ENCODE results near the gene CLCN5. TPM values are rescaled to one million over a fixed set of nuclear protein-coding genes. Genes with fewer than 3 reads are reported as not detected.
A peak's percentile ranks its signal among the peaks of the same experiment; 100 is the strongest.

The CLCN5 gene
- polyA plus RNA-seq, 10 donors: 56.1 to 128 (median 88.5) TPM

DNA sequence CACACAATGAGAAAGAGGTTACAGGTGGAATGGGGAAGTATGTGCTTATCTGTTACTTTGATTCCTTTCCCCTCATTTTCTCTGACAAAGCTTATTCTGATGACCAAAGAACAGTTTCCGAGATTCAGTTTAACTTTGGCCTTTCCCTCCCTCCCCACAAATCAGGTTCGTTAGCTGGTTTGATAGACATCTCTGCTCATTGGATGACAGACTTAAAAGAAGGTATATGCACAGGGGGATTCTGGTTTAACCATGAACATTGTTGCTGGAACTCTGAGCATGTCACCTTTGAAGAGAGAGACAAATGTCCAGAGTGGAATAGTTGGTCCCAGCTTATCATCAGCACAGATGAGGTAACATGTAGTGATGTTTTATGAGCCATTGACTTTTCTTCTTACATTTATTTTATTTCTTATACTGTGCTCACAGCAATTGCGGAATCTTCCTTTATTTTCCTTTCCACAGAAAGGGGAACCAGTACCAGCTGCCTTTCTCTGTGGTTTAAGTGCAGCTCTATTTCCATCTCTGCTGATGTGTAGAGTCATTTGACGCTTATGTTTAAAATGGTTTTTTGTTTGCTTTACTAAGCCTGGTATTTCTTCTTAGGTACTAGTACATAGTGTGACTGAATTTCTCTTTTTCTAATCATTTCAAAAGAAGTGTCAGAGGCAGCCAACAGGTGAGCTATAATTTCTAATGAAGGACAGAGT lies 153.4 kb downstream of the CLCN5 start:
- DNase-seq: no peak

DNA sequence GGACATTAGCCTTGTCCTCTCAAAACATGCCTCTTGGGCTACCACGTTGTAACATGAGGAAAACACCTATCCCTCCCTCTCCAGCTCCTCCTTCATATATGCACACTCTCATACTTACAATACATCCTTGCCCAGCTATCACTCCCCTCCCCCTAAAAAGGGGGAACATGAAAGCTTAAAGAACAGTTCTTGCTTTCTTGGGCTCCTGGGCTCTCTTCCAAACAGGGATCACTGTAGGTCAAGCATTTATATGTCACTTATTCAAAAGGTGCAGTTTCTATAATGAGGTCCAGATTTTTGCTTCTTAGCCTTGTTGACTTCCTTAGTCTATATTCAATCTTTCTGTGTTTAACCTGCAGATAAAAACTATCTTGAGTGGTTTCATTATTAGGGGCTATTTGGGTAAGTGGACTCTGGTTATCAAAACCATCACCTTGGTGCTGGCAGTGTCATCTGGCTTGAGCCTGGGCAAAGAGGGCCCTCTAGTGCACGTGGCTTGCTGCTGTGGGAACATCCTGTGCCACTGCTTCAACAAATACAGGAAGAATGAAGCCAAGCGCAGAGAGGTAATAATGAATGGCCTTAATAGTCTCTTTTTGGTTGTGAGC lies 159.0 kb downstream of the CLCN5 start:
- no peak for DNase-seq

DNA sequence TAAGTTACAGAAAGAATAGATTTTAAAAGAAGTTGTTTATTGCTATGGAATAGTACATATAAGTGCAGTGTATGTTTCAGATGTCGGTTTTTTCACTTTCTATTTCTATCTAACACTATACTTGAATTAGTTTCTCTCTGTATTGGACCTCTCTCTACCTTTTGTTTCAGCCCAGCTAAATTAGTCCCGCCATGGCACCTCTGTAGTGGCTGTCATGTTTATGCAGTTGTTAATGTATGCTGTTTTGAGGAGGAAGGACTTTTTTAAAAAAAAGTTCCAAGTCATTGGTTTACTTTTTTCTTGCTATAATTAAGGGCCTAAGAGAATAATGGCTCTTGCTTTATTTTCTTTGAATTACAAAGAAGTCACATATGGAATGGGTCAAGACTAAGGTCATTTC lies 160.3 kb downstream of the CLCN5 start:
- DNase-seq: no peak

DNA sequence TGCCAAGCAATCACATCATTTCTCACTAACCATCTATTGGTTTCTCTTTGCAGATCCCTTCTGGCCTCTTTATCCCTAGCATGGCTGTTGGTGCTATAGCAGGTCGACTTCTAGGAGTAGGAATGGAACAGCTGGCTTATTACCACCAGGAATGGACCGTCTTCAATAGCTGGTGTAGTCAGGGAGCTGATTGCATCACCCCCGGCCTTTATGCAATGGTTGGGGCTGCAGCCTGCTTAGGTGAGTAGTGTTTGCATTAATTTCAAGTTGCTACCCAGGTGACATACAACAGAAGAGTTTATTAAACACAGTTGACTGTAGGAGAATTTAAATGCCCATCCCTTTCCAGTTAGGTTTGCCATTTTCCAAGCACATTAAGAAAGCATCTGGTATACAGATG lies 166.2 kb downstream of the CLCN5 start:
- DNase-seq: no peak

DNA sequence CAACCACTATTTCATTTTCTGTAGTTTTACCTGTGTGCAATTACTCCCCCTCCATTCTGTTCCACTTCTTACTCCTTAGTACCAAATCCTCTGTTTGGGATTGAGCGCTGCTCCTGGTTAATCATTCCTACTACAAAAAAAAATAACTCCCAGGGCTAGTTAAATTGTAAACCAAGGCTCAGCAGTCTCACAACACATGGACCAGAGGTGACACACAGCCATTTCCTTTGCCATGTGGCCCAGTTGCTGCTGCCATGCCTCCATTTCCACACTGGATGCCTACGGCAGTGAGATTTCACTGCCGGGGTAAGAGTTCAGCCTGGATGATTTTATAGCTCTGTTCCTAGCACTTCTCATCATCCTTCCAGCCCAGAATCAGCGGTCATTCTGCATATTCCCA lies 171.2 kb downstream of the CLCN5 start:
- no peak for DNase-seq

DNA sequence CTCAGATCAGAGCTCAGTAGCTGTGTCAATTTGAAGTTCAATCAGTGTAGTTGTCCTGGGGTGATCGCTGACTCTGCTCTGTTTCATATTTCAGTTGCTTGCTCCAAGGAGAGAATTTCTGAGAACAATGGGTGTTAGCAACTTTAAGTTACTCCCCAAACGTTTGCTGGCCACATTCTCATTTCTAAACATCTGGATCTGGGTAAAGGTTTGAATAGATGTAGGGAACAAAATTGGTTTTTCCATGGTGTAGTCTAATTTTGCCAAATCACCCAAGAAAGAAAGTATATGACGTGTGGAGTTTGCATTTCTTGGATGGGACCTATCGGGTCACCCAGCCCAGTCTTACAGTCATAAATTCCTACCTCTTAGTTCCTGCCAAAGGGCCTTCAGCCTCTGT lies 174.7 kb downstream of the CLCN5 start:
- DNase-seq: peak; percentile 15 to 75 (median 53)

DNA sequence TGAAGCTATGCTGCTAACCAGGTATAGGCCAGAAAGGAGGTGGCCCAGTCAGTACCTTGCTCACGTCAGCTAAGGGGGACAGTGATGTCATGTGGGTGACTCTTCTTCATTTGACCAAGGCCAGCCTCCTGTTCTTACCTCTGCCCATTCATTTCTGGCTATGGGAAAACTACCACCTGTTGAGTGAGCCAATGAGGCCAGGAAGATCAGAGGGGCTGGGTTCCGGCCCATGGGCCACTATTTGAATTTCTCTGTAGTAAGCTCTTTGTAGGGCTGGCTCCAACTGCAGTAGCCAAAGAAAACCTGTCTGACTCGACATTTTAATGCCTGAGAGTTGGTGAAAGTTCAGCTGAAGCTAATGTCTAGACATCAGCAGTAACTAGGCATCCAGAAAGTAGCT lies 175.8 kb downstream of the CLCN5 start:
- DNase-seq: no peak

DNA sequence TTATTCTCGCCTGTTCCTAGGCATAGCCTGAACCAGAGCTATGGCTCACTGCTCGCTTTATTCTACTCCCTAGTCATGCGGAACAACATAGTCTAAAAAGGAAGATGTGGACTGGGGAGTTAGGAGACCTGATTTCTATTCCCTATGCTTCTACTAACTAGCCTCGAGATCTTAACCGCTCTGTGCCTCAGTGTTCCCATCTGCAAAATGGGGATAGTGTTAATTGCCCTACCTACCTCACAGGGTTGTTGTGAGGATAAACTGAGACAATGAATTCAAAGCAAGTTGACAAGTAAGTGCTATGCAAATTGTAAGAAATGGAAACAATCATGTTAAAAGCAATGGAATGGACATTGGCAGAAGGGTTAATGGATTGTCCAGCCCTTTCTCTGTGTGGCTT lies 176.4 kb downstream of the CLCN5 start:
- no peak for DNase-seq

DNA sequence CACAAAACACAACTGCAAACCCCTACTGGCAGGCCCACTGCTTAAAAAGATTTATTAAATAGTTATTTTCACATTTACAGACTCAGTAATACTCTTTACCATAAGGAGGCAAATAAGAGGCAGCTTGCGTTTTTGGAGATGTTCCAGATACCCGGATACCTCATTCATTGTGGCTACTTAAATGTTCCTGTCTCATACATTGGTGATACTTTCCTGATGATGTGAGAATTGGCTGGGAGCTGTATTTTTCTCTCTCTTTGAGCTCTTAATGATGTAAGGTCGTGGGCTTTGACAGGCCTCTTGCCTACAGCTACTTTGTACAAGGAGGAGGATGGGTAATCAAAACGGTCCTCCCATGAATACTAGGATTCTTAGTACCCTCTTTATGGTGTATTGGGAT lies 176.9 kb downstream of the CLCN5 start:
- DNase-seq: no peak

DNA sequence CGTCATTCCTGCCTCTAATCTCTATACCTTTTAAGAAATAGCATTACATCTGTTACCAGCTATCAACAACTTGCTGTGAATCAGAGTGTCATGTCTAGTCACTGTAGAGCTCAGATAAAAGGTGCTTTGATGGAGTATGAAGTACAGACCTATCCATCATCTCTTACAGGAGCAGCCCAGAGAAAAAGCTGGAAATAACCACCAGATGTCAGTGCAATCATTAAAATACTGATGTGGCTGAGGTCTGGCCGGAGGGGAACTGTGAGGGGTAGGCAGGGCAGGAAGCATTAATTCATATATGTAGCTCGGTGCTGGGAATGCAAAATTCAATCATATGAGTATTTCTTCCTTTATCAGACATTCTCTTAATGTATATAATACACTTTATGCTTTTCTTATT lies 177.8 kb downstream of the CLCN5 start:
- peak; percentile 13 to 56 (median 37) for DNase-seq

DNA sequence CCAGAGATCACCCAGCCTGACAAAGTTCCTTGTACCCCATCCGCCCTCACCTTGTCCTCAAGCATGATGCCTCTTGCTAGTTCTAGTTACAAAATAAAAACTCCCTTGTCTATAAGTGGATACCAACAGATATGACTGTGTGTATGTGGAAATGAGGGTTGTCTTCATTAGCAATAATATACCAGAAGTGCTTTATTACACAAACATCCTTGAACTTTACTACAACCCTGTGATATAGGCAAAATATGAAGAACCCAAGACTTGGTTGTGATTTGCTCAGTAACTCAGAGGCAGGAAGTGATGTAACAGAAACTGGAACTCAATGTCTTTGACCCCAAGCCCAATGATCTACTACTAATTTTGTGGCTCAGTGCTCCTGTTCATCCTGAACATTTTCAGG lies 180.8 kb downstream of the CLCN5 start:
- DNase-seq: no peak

DNA sequence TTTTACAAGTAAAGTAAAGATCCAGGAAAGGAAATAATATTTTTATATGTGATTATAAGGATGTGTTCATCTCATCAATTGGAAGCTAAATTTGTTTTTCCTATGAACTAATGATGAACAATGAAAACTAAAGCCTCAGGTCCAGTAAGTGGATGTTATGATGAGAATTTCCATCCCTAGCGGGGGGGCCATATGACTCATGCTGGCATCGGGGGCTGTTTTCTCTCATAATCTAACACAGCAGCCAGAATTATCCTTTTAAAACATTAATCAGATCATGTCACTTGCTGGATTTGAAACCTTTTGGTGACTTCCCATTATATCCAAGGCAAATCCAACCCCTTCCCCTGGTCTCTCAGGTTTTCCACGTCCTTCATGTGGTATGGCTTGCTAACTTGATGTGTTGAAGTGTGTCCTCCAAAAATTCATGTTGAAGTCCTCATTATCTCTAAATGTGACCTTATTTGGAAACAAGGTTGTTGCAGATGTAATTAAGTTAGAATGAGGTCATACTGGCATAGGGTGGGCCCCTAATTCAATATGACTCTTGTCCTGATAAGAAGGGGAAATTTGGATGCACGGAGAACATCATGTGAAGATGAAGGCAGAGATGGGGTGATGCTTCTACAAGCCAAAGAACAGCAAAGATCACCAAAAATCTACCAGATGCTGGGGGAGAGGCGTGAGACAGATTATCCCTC lies 181.6 kb downstream of the CLCN5 start:
- DNase-seq: peak in 1 of 3 donors; percentile 26

DNA sequence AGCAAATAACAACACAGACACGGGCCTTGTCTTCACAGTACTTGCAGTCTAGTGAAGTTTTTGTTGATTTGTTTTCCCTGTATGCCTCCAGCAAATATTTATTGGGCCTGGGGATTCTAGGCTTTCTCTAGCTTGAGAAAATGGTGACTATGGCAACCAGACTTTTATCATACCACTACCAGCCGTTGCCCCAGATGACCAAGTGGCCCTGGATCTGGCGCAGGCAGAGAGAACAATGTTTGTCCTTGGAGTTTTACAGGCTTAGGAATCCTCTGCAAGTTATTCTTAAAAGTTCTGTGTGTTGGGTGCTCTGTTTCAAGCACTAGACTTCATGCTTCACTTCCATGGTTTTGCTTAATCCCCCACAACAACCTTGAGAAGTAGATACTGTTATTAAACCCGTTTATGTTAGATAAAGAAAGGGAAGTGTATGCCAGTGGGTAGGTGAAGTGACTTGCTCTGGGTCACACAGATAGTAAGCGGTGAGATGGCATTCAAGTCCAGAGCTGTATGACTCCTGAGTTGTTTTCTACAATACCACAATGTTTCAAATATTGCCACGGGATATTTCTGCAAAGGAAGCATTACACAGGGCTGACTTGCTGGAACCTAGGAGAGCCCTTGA lies 183.8 kb downstream of the CLCN5 start:
- no peak for DNase-seq

DNA sequence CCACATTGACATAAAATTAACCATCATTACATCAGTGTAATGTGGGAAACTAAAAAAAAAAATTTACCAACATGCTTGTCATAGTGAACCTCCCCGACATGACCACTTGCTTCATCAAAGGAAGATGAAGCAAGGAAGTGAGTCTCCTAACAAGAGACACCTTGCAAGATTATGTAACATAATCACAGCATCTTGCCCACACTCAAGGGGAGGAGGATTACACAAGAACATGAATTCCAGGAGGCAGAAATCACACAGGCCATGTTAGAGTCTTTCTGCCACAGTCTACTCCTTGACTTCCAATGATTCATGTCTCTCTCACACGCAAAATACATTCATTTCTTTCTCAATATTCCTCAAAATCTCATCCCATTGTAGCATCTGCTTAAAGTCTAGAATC lies 185.1 kb downstream of the CLCN5 start:
- no peak for DNase-seq

DNA sequence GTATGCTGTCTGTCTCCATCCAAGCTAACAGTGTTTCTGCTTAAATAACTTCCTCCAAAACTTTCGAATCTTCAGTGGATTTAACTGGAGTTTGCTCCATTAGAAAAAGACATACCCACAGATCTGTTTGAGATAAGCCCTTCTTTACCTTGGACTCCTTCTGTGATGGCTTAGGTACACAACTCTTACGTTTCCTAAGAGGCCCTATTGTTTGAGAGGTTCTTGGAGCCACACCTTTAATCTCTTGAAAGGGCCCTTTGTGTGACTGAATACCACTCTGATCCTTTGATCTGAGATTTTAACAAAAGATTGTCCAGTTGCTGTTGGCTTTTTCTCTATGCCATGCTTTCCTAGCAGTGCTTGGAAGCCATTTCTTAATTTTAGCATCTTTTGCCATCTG lies 185.9 kb downstream of the CLCN5 start:
- no peak for DNase-seq

DNA sequence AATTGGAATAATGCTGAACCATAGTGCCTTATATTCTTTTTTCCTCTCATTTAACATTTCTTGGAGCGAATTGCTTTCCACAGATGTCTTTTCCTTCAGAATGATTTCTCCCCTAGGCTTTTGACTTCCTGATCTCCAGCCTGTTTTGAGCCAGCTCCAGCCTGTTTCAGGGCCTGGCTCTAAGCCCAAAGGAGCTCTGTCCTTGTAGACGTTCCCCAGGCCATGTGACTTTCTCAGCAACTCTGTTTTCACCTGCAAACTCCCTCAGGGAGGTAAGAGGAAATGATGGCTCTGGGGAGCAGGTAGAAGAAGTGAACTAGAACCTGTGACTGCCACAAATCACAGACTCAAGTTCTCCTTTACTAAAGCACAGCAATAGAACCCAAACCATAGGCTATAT lies 189.3 kb downstream of the CLCN5 start:
- DNase-seq: peak; percentile 34 to 85 (median 60)

DNA sequence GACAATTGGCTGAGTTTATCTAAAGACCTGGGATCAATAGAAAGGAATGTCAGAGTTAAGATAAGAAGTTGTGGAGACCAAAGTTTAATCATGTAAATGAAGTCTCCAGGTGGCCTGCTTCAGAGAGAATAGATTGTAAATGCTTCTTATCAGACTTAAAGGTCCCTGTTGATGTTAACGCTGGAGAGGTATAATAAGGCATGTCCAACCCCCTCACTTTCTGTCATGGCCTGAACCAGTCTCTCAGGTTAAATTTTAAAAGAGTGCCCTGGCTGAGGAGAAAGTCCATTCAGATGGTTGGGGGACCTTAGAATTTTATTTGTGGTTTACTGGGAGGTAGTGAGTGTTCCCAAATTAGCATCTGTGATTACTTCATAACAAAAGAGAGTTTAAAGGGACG lies 191.7 kb downstream of the CLCN5 start:
- no peak for DNase-seq

DNA sequence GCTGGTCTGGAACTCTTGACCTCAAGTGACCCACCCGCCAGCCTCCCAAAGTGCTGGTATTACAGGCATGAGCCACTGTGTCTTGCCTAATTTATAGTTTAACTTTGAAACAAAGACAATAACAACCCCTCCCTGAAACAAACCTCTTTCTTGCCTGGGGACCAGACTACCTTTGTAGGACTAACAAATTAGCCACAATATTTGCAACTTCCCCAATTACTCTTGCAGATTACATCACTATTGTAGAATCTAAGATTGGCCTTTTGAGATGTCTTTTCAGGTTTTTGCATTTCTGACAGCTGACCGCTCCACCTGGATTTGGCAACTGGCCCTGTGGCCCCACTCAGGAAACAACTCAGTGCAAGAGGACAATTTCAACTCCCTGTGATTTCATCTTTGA lies 193.6 kb downstream of the CLCN5 start:
- DNase-seq: no peak

DNA sequence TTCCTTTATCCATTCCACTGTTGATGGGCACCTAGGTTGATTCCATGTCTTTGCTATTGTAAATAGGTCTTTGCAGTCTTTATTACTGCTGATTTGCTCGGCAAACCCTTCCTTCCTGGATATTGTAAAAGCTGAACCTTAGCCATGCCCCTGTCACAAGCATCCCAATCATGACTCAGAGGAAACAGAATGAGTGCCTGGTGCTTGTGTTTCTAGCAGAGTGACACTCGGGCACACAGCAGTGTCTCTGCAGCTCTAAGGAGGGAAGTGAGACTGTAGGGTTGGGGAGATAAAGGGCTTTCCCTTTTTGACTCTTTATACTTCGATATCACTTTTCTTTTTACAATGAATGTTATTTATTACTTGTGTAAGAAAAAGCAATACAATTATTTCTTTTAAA lies 195.1 kb downstream of the CLCN5 start:
- no peak for DNase-seq

DNA sequence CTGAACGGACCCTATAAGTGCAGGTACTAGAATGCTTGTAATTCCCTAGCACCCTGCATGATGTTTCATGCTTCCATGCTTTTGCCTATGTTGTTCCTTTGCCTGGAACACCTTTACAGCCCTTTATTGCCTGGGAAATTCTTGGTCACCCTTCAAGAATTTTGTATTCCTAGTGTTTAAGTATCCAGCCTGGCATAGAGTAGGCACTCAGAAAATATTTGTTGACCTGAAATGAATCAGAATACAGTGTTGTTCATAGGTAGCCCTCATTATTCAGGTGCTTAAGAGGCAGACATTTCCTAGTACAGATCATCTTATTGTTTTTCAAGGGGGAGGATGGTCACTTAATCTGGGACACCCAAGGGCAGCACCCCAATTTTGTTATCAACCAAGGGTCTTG lies 203.1 kb downstream of the CLCN5 start:
- DNase-seq: no peak

DNA sequence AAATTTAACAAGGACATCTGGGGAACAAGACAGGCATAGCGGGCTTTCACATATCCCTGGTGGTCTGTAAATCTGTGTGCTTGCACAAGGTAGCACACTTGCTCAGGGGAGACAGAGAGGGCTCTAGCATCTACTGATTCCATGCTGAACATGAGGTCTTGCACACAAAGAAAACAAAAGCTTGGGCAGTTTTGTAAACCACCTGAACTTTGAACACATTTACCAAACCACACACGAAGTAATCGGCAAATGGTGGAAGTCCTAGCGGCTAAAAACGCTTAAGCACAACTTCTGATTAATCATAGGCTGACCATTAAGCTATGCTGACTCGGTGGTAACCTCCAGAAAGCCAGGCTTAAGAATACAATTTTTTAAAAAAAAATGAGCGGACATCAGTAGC lies 225.6 kb downstream of the CLCN5 start:
- DNase-seq: no peak

Data from muscle of back (tissue), 11 donors.